T-helper 1 cell treated with Interleukin-12 subunit alpha and Interleukin-12 subunit beta and Interleukin-4 antibody, amounts not matched to agents 30 ng/mL and 1 ng/mL, for 36 hours (primary cell): ENCODE data around the gene PLEKHG5. TPM values are rescaled to one million over a fixed set of nuclear protein-coding genes. Genes with fewer than 3 reads are reported as not detected.
"Not testable (repeated sequence)": the region's sequence is repeated elsewhere in the genome, so short reads cannot be mapped to it uniquely, and the experiment has no call there.

Experiments used
- intact Hi-C: fragments of 100-400 bp; cut with micrococcal nuclease; formaldehyde crosslinking; loops from one replicate; pipeline ENCODE4 v1.15.1; 2024
- total RNA-seq: library from RNA; stranded (reverse); gene quantifications from 2 replicates; pipeline ENCODE4 v1.2.3, GENCODE V29; 2022

The PLEKHG5 gene
- total RNA-seq, 1 donor from 2014 or later, result 1.8 TPM

DNA sequence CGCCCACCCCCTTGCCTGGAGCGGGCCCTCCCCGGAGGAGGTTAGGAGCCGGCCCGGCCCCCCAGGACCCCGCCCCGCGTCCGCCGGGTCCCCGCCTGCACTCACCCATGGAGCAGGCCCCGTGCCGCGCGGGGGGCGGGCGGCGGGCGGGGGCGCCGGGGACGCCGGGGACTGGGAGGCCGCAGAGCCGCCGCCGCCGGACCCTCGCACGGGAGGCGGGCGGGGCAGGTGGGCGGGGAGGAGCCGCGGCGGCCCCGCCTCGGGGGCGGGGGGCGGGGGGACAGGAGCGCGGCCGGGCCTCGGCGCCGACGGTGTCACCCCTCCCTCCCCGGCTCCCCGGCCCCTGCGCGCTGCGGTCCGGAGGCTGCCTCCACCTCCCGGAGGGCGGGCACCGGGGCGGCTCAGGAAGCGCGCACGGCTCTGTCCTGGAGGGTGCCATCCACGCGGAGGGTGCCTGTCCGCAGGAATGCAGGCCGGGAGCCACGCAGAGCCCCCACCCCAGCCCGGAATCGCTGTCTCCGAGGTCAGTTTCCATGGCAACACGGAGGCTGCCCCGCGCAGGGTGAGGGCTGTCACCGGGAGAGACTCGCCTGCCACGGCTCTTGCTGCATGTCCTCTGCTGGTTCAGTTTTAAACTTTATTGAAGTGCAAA, 5.9 kb upstream of the PLEKHG5 start:
- intact Hi-C loops, result no loop called here

DNA sequence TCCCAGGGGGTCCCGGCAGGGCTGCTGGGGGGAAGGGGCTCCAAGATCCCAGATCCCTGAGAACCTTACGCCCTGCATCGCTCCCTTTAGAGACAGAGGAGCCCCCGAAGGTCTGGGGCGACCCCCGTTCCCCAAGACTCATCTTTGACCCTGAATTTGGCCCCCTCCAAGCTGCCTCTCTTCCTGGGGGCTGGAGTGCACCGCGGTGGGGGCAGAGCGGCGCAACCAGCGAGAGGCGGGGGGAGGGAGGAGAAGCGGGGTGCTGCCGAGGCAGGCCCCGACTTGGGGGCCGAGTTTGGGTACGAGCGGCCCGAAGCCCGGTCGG, 5.4 kb upstream of the PLEKHG5 start:
- intact Hi-C loops, result no loop called here

DNA sequence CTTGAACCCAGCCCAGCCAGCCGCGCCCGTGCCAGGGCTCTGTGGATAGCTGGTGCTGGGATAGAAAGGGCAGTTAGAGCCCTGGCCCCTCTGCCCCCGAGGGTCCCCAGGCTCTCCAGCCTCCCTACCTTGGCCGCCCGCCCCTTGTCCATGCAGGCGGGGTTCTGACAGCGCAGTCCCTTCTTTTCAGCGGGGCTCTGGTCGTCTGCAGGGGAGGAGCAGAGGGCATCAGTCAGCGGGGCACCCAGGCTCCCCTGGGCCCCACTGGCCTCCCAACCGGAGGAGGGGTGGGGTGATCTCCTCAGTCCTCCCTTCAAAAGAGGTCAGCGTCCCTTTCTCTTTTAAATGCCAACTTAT, 4.9 kb upstream of the PLEKHG5 start:
- intact Hi-C loops, result no loop called here

DNA sequence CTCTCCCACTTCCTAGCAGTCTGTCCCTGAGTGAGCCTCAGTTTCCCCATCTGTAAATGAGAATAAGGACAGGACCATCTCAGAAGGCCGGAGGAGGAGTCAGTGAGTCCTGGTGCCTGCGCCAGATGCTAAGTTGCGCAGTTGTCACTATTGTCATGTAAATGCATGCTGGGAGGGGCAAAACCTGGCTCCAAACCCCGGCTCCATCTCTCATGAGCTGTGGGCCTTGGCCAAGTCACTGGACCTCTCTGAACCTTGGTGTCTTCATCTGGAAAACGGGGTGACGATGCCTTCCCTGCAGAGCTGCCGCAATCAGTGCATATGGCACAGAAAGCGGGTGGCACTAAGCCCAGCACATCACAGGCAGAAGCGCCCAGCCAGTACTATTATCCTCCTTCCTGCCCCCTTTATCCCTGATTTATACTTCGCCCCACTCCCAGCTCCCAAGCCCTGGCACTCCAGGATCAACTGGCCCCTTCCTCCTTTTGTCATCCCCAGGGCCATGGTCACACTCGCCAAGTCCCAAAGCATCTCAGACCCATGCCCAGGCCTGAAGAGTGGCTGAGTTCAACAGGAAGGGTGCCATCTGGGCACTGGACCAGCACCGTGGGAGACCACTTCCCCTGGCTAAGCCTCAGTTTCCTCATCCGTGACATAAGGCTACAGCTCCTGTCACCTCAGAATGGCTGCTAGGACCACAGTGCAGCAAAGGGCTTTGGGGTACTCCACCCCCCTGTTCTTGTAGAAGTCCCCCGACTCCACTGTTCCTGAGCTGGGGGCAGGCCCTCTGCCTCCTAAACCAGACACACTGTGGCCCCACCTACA, 4.3 kb upstream of the PLEKHG5 start:
- intact Hi-C loops, result no loop called here

DNA sequence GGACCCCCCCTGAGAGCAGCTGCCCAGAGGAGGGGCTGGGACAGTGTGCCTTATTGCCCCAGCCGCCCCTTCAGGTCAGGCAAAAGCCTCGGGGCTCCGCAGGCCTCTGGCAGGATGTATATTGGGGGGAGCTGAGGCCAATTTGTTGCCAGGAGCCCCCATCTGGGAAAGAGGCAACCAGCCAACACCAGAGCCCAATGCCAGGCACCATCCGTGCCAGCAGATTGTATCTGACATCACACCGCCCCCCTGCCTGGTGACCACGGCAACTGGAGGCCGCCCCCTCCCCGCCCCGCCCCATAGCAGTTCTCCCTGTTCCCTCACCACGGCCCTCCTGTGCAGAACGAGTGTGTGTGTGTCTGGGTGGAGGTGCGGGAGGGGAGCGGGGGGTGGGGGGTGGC, 3.6 kb upstream of the PLEKHG5 start:
- intact Hi-C loops, result no loop called here

DNA sequence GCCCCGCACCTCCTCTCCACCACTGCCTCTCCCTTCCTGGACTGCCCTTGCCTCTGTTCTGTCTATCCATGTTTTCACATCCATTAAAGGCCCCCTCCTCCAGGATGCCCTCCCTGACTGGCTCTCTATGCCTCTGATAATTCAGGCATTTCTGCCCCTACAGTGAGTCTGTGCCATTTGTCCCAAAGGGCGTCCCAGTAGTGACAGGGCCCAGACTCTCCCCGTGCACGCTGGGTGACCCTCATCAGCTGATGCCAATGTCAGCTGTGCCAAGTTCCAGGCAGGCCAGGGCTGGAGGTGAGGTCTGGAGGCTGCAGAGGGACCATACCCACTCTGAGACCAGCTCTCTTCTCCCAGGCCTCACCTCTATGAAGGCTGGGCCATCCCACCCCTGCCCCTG, 3.2 kb upstream of the PLEKHG5 start:
- intact Hi-C loops, result no loop called here

DNA sequence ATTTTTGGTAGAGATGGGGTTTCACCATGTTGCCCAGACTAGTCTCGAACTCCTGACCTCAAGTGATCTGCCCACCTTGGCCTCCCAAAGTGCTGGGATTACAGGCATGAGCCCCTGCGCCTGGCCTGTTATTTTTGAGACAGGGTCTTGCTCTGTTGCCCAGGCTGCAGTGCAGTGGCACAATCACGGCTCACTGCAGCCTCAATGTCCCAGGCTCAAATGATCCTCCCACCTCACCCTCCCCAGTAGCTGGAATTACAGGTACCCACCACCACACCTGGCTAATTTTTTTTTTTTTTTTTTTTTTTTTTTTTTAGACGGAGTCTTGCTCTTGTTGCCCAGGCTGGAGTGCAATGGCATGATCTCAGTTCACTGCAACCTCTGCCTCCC, 2.4 kb upstream of the PLEKHG5 start:
- intact Hi-C loops, result not testable (repeated sequence)

DNA sequence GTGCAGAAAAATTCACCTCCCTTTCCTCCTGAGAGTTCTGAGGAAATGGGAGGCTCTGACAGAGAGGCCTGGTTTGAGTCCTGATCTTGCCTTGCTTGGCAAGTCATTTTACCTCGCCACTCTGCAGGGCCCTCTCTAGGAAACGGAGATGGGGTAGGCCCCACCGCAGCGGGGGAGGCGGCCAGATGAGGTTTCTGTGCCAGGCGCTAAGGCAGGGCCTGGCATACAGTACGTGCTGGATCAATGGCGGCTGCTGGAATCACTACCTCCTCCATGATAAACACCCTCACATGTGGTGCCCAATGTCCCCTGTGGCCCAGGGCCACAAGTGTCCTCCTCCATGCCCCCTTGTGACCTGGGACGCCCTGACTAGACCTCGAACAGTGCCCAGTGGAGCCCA, 499 bp upstream of the PLEKHG5 start:
- intact Hi-C loops, result loop anchor here (2.0 kb wide), 2 partner anchors 53 to 111 kb away; partner anchors contain the start of gene KLHL21

DNA sequence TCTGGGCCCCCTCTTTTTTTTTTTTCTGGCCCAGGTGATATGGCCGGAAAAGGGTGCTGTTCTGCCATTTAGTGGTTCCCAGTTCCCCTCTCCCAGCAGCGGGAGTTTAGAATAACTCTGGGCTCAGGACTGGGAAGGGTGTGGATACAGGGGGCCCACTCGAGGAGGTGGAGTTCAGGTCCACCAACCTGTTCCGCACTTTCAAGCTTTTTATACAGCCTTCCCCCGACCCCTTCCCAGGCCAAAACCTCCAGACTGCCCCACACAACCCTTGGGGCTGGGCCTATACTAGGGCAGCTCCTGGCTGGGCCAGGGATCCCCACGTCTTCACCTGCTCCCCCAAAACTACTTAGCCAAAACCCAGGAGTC, 402 bp downstream of the PLEKHG5 start:
- intact Hi-C loops, result loop anchor here (2.0 kb wide), 2 partner anchors 54 to 112 kb away; partner anchors contain the start of gene KLHL21

DNA sequence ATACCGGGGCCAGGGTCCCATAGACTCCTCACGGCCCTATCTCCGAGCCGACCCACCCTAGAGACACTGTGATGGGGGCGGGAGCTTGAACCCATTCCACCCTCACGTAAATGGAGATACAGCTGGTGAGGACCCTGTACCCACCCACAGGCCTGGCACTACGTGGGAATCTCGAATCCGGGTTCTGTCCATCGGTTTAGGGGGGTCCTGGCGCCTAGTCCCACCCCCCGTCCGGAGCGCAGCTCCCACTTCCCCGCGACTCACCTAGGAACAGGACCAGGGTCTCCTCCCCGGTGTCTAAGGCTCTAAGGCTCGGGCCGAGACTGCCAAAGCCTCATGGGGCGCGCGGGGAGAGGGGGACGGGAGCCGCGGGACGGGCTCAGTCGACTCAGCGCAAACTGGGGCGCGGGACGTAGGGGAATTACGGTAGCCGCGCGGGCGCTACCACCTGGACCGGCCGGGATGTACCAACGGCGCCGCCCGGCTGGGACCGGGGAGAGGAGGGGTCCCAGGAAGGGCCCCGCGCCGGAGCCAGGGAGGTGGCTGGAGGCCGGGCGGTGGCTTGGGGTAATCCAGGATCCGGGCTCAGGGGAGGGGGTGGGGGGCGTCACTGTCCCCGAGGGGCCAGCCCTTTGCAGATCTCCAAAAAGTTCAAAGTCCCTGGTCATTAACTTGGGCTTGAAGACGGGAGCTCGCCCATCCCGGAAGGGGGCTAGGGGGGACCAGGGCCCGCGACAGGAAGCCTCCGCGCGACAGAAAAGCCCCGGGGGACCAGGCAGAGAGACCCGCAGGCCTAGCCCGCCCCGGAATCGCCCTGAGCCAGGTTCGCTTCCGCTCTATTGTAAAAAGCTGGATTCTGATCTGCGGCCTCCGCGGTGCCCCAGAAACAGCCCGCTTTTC, 1.0 kb downstream of the PLEKHG5 start:
- intact Hi-C loops, result loop anchor here (1.0 to 2.0 kb wide), 5 partner anchors 24 to 112 kb away; partner anchors contain the start of genes KLHL21, NOL9 and TNFRSF25

DNA sequence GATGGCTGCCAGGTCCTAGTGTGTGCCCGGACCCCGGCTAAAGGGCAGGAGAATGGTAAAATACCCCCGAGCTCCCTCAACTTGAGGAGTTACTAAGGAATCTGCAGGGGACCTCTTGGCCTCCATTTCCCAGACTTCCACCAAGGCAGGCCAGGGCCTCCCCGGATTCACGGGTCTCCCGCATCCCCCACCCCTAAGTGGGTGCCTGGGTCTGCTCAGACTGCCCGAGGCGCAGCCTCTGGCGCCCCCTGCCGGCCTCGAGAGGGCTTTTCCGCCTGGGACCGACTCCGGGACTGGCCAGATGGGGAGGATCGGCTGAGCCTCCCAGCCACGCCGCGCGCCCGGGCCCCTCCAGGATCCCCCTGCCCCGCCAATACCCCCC, 1.7 kb downstream of the PLEKHG5 start:
- intact Hi-C loops, result loop anchor here (1.0 to 5.0 kb wide), 7 partner anchors 23 to 1158 kb away; partner anchors contain the start of genes KLHL21, NOL9 and TNFRSF25

DNA sequence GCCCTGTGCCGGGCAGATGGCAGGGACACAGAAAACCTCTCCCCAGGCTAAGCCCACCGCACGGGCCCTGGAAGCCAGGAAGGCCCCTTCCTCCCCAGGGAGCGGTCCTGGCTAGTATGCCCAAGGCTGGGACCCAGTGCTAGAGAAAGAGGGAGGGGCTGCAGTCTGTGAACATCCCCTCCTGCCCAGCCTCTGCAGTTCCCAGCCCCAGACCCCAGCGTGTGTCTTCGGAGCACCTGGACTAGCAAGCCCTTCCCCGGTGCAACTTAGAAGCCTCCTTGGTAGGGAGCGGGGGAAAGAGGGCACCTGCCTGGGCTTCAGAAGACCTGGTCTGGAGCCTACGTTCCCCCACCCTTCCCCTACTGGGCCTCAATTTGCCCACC, 2.1 kb downstream of the PLEKHG5 start:
- intact Hi-C loops, result loop anchor here (5.0 kb wide), 2 partner anchors 232 to 1158 kb away; no protein-coding TSS in a partner anchor

DNA sequence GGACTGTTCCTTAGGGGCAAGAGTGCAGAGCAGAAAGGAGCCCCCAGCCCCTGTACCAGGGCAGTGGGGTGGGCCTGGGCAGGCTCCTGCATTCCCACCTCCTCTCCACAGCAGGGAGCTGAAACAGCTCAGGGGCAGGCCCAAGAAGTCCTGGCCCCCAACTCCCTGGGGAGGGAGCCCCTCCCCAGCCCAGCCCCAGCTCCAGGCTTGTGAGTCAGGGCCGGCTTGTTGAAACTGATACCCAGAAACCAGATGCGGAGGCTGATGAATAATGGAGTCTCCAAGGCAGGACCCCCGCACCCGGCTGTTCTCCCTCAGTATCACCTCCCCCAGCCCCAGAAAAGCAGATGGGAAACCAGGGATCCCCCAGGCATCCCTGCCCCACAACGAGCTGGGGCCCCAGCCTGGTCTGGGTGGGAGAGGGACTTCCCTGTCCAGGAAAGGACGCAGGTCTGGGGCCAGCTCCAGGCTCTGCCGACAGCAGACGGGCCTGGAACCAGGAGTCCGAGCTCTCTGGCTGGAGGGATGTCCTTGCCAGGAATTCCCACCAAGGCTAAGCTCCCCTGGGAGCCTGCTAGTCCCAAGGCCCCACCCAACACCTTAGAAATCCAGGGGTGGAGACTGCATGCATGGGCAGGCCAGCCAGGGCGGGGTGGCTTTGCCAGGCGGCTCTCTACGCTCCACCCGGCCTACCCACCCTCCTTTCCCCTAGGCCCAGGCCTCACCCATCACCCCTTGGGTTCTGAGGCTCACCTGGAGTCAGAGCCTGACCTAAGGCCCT, 2.7 kb downstream of the PLEKHG5 start:
- intact Hi-C loops, result loop anchor here (5.0 kb wide), 2 partner anchors 231 to 1159 kb away; no protein-coding TSS in a partner anchor

DNA sequence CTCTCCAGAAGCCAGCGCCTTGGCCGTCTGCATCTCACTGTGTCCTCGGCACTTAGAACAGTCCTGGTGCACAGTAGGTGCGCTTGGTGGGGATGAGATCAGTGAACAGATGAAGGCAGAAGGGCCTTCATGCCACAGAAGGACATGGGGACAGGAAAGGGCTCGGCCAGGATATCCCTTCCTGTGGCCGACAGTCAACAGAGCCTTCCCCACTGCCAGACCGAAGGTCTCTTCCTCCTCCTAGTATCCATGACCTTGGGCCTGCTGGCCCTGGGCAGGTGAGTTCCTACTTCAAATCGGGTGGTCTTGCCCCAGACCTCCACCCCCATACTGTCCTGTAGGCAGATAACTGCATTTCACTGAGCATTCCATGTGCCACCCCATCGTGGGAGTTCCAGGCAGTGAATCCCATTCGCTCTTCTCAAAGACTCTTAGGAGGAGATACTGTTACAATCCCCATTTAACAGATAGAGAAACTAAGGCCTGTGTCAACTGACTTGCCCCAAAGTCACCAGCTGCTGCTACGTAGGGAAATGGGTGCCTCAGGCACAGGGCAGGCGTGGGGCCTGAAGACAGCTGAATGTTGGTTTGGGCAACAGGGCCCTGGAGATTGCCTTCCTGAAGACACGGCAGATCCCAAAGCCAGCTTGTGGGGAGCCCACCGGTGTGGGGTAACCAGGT, 3.5 kb downstream of the PLEKHG5 start:
- intact Hi-C loops, result loop anchor here (5.0 kb wide), 2 partner anchors 231 to 1159 kb away; no protein-coding TSS in a partner anchor

DNA sequence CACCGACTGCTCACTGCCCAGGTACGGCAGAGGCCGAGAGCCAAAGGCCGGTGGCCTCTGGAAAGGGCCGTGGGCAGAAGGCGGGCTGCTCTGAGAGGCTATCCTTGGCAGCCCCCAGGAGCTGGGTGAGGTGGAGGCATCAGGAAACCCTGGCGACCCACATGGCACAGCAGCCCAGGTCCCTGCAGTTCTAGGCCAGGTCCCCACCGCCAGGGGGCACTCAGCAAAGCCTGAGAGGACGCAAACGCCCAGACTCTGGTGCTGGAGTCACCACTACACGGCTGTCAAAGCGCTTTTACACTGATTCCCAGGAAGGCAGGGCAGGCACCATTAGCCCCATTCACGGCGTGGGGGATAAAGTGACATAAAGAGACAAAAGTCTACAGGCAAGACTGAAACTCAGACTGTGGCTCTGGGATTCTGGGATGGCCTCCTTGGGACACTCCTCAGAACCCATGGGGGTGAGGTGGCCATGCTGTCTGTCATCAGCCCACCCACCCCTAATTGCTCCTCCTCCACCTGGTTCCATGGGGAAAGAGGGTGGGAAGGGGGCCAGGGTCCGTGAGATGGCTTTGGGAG, 4.9 kb downstream of the PLEKHG5 start:
- intact Hi-C loops, result loop anchor here (1.0 to 5.0 kb wide), 6 partner anchors 37 to 1161 kb away; partner anchors contain the start of gene NOL9

DNA sequence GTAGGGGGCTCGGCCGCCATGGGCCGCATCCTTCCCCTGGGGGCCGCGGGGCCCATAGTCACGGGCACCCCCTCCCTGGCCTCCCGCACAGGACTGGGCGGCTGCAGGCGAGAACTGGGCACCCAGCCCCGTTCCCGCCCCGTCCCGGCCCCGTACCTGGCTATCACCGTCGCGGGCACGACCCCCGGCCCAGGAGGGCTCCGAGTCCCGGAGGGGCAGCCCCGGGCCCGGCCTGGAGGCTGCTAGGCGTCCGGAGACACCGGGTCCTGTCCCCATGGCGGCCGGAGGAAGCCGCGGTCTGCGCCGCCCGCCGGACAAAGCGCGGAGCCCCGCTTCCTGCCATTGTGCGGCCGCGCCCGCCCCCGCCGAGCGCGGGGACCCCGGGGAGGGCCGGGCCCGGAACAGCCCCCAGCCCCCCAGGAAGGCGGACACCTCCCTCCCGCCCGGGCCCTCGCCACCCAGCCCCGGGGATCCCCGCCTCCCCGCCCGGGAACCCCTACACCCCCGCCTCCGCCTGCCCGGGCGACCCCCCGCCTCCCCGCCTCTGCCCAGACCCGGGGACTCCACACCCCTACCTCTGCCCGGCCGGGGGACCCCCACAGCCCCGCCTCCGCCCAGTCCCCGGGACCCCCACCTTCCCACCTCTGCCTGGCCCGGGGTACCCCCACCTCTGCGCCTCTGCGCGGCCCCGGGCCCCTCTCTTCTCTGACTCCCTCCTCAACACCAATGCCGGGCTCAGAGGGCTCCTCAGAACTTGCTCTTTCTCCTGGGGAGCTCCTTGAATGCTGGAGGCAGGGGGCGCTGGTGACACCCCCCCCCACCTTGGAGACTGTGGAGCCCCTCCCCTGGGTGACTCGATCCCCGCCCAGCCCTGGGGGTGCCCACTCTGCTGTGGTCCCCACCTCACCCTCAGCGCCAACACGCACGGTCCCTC, 6.0 kb downstream of the PLEKHG5 start:
- intact Hi-C loops, result loop anchor here (1.0 to 5.0 kb wide), 6 partner anchors 38 to 1162 kb away; partner anchors contain the start of gene NOL9

DNA sequence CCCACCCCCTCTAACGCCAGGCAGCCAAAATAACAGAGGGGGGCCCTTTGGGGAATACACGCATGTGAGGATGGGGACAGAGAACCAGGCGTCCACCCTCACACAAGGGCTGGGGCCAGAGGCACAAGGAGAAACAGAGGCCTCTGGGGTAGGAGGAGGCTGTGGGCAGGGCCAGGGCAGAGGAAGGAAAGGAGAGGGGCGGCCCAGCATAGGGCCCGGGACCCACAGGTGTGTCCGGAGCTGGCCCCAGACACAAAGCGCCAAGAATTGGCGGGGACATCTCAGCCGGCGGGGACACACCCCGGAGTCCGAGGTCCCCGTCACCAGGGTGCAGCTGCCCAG, 6.7 kb downstream of the PLEKHG5 start:
- intact Hi-C loops, result loop anchor here (5.0 kb wide), 2 partner anchors 227 to 1163 kb away; no protein-coding TSS in a partner anchor

DNA sequence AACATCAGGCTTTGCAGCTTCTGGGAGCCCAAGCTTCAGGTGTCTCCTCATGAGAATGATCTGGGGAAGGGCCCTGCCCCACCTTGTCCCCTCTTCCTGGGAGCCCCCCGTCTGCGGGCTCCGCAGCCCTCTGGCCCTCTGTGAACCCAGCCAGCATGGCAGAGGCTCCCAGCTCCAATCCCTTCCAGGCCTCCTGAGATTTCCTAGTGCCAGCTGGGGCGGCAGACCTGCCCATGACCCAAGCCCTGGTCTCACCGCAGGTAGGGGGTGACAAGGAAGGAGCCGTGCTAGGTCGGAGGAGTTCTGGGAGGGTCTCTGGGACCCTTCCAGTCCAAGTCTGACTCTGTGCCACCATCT, 7.7 kb downstream of the PLEKHG5 start:
- intact Hi-C loops, result no loop called here
